HepG2 (cell line): ENCODE measurements around the gene RHBDF2. TPM values are rescaled to one million over a fixed set of nuclear protein-coding genes. Genes with fewer than 3 reads are reported as not detected.

Experiments
- CSRNP1 ChIP-seq: sonication (generic); formaldehyde crosslinking; IDR thresholded peaks from 2 replicates; pipeline ENCODE4 v1.8.1; 2023; ENCODE audit warnings: mild to moderate bottlenecking, missing genetic modification reagents
- FOXK1 ChIP-seq: sonication (generic); formaldehyde crosslinking; IDR thresholded peaks from 2 replicates; pipeline ENCODE4 v1.4.0; 2020; ENCODE audit warnings: low read depth, missing genetic modification reagents, borderline replicate concordance
- GATAD2A ChIP-seq: IDR thresholded peaks from 2 replicates; pipeline ENCODE4 v1.6.1; 2016
- MAZ ChIP-seq, 2 experiments: sonication (generic) in 1 of 2; formaldehyde crosslinking in 1 of 2; IDR thresholded peaks; 2 replicates each; pipeline versions ENCODE4 v1.5.0 to v1.6.1; 2012 to 2020; ENCODE audit warnings: low read depth in 2 of 2, mild to moderate bottlenecking in 2 of 2, borderline replicate concordance in 1 of 2, improper control_type of control experiment in 1 of 2, low read length in 1 of 2, missing genetic modification reagents in 1 of 2, moderate library complexity in 1 of 2
- MXD3 ChIP-seq: IDR thresholded peaks from 2 replicates; pipeline ENCODE4 v1.6.1; 2016; ENCODE audit warnings: mild to moderate bottlenecking, missing biosample characterization, missing genetic modification reagents
- NFATC3 ChIP-seq: sonication (generic); formaldehyde crosslinking; IDR thresholded peaks from 2 replicates; pipeline ENCODE4 v1.5.1; 2020; ENCODE audit warnings: mild to moderate bottlenecking, missing genetic modification reagents
- NFKB2 ChIP-seq: sonication (generic); formaldehyde crosslinking; IDR thresholded peaks from 2 replicates; pipeline ENCODE4 v1.4.0; 2020; ENCODE audit warnings: missing genetic modification reagents, borderline replicate concordance
- ZBTB46 ChIP-seq: sonication (generic); formaldehyde crosslinking; IDR thresholded peaks from 2 replicates; pipeline ENCODE4 v1.4.0; 2020; ENCODE audit warnings: mild to moderate bottlenecking, missing genetic modification reagents, borderline replicate concordance
- ZFP41 ChIP-seq: sonication (generic); formaldehyde crosslinking; IDR thresholded peaks from 2 replicates; pipeline ENCODE4 v1.4.0; 2020; ENCODE audit warnings: mild to moderate bottlenecking, missing genetic modification reagents, borderline replicate concordance
- ZNF160 ChIP-seq: sonication (generic); formaldehyde crosslinking; IDR thresholded peaks from 2 replicates; pipeline ENCODE4 v1.8.0; 2022; ENCODE audit warnings: mild to moderate bottlenecking, inconsistent platforms, missing genetic modification reagents
- ZNF264 ChIP-seq: sonication (generic); formaldehyde crosslinking; IDR thresholded peaks from 2 replicates; pipeline ENCODE4 v1.4.0; 2020; ENCODE audit warnings: missing genetic modification reagents
- ZNF274 ChIP-seq: sonication (generic); formaldehyde crosslinking; IDR thresholded peaks from 2 replicates; pipeline ENCODE4 v1.5.1; 2020; ENCODE audit warnings: mild to moderate bottlenecking, missing genetic modification reagents
- polyA plus RNA-seq, 8 experiments: library from polyadenylated mRNA; depleted of rRNA in 3 of 8; stranded (reverse) in 7 of 8; unstranded in 1 of 8; fragments of >200 nt; fragmentation: Illumina TruSeq in 4 of 8; extraction: Trizol in 4 of 8; gene quantifications; 2 replicates each; pipeline versions ENCODE4 v1.2.1 to v1.2.3, GENCODE V29; 2011 to 2016; ENCODE audit warnings: low read depth in 4 of 8, missing spikeins in 1 of 8, mixed read lengths in 1 of 8; ENCODE audit not compliant: insufficient read depth in 1 of 8
- total RNA-seq, 5 experiments: library from RNA; depleted of rRNA; stranded (reverse); fragments of >200 nt; fragmentation: Illumina TruSeq; extraction: Trizol; gene quantifications; 2 replicates each; pipeline ENCODE4 v1.2.3, GENCODE V29; 2016; ENCODE audit warnings: low read depth in 1 of 5
- TF ChIP-seq, protein P1 (sequence below): IDR thresholded peaks from 2 replicates; pipeline ENCODE4 v1.6.1; 2016; ENCODE audit warnings: missing genetic modification reagents, missing compliant biosample characterization
- TF ChIP-seq, protein P2 (sequence below), 2 experiments: sonication (generic) in 1 of 2; formaldehyde crosslinking in 1 of 2; IDR thresholded peaks; 2 replicates each; pipeline versions ENCODE4 v1.4.0 to v1.6.1; 2016 to 2020; ENCODE audit warnings: borderline replicate concordance in 1 of 2, low read depth in 1 of 2, mild to moderate bottlenecking in 1 of 2, missing genetic modification reagents in 1 of 2
- TF ChIP-seq, protein P3 (sequence below): sonication (generic); formaldehyde crosslinking; IDR thresholded peaks from 2 replicates; pipeline ENCODE4 v1.9.0; 2021; ENCODE audit warnings: missing genetic modification reagents, borderline replicate concordance

Gene RHBDF2
- total and polyA plus RNA-seq, 2 of the 13 experiments (the other 11 are each of a cell fraction or from before 2014, with no cell fraction given) = 7.8 to 24.2 TPM

DNA sequence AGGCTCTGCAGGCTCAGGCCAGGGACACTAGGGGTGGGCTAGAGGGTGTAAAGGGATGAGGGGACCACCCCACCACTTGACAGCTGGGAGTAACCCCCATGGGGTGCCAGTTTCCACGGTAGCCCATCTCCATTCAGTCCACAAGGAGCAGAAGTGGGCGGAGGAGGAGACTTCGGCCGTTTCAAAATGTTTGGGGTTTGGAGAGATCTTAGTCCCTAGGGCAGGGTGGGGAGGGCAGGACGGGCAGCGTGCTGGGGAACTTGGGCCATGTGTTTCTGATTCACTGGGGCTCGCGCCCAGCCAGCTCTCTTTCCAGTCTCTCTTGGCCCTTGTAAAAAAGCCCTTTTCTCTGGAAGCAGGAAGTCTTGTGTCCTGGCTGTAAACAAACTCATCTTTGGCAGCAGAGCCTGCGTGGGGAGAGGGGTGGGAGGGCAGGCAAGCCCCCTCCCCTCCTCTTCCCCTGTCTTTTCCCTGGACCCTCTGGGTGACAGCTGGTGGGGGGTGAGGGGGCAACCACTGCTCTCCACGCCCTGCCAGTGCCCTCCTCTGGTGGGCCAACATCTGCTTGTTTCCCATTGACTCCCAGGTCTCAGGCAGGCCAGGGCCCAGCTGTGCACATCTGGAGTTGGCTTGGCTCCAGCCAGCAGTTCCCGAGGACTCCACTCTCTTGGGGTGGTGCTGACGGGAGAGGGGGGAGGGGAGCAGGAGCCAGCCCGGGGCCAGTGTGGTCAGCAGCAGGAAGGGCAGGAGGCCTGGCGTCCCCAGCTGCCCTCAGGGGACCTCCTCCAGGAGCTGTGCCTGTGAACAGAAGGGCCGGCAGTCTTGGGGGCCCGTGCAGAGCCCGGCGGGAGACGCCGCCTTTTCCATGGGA is 28.2 kb upstream of the RHBDF2 start (continued):
- TF ChIP-seq, protein P1, sequence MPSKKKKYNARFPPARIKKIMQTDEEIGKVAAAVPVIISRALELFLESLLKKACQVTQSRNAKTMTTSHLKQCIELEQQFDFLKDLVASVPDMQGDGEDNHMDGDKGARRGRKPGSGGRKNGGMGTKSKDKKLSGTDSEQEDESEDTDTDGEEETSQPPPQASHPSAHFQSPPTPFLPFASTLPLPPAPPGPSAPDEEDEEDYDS (CRISPR knock-in tag) = no peak
- TF ChIP-seq, protein P2, sequence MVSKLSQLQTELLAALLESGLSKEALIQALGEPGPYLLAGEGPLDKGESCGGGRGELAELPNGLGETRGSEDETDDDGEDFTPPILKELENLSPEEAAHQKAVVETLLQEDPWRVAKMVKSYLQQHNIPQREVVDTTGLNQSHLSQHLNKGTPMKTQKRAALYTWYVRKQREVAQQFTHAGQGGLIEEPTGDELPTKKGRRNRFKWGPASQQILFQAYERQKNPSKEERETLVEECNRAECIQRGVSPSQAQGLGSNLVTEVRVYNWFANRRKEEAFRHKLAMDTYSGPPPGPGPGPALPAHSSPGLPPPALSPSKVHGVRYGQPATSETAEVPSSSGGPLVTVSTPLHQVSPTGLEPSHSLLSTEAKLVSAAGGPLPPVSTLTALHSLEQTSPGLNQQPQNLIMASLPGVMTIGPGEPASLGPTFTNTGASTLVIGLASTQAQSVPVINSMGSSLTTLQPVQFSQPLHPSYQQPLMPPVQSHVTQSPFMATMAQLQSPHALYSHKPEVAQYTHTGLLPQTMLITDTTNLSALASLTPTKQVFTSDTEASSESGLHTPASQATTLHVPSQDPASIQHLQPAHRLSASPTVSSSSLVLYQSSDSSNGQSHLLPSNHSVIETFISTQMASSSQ (IDR thresholded peaks at IDR 0.05; ENCODE audit: low read depth) = no peak
- TF ChIP-seq, protein P2 (CRISPR knock-in tag; IDR thresholded peaks at IDR 0.05; ENCODE audit: borderline replicate concordance) = peak; percentile 23; the same call in 1 of the 2 replicates
- TF ChIP-seq ZNF160 (CRISPR knock-in tag) (no peak), ZFP41 (CRISPR knock-in tag) (no peak), GATAD2A (CRISPR knock-in tag) (peak; percentile 73), CSRNP1 (CRISPR knock-in tag) (peak; percentile 78), FOXK1 (no peak), ZBTB46 (CRISPR knock-in tag) (no peak), NFKB2 (CRISPR knock-in tag) (no peak; the same call in 1 of the 2 replicates), MXD3 (CRISPR knock-in tag) (no peak), ZNF264 (CRISPR knock-in tag) (no peak), MAZ (IDR thresholded peaks at IDR 0.05; ENCODE audit: borderline replicate concordance, low read depth, low read length) (no peak), MAZ (CRISPR knock-in tag; IDR thresholded peaks at IDR 0.05; ENCODE audit: low read depth) (peak; percentile 65; the same call in 1 of the 2 replicates), ZNF274 (0 out of 2 replicates have a peak, but pooled peaks have one; percentile 21), NFATC3 (CRISPR knock-in tag) (0 out of 2 replicates have a peak, but pooled peaks have one; percentile 24)
- TF ChIP-seq, protein P3, sequence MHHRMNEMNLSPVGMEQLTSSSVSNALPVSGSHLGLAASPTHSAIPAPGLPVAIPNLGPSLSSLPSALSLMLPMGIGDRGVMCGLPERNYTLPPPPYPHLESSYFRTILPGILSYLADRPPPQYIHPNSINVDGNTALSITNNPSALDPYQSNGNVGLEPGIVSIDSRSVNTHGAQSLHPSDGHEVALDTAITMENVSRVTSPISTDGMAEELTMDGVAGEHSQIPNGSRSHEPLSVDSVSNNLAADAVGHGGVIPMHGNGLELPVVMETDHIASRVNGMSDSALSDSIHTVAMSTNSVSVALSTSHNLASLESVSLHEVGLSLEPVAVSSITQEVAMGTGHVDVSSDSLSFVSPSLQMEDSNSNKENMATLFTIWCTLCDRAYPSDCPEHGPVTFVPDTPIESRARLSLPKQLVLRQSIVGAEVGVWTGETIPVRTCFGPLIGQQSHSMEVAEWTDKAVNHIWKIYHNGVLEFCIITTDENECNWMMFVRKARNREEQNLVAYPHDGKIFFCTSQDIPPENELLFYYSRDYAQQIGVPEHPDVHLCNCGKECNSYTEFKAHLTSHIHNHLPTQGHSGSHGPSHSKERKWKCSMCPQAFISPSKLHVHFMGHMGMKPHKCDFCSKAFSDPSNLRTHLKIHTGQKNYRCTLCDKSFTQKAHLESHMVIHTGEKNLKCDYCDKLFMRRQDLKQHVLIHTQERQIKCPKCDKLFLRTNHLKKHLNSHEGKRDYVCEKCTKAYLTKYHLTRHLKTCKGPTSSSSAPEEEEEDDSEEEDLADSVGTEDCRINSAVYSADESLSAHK (CRISPR knock-in tag) = no peak
